Stomach smooth muscle (tissue), 2 donors: ENCODE measurements around the gene DTX3.
A peak's percentile ranks its signal among the peaks of the same experiment; 100 is the strongest.

Experiments
- H3K27ac ChIP-seq: one replicate; pipeline ENCODE4 v1.7.0; 2013; ENCODE audit warnings: mild to moderate bottlenecking, low read length, inconsistent platforms
- H3K27me3 ChIP-seq, 2 donors: one replicate each; pipeline ENCODE4 v1.7.0; 2013; ENCODE audit warnings: low read length in 2 of 2; ENCODE audit not compliant: insufficient read depth in 2 of 2, control insufficient read depth in 1 of 2
- H3K36me3 ChIP-seq, 2 donors: one replicate each; pipeline ENCODE4 v1.7.0; 2013; ENCODE audit warnings: low read length in 2 of 2; ENCODE audit not compliant: control insufficient read depth in 2 of 2, insufficient read depth in 2 of 2
- H3K4me1 ChIP-seq: one replicate; pipeline ENCODE4 v1.7.0; 2013; ENCODE audit warnings: low read length; ENCODE audit not compliant: control insufficient read depth, insufficient read depth
- H3K4me3 ChIP-seq, 2 donors: one replicate each; pipeline ENCODE4 v1.7.0; 2013; ENCODE audit warnings: low read length in 2 of 2
- H3K9ac ChIP-seq, 2 donors: one replicate each; pipeline ENCODE4 v1.7.0; 2013; ENCODE audit warnings: low read length in 2 of 2, mild to moderate bottlenecking in 1 of 2
- H3K9me3 ChIP-seq, 2 donors: one replicate each; pipeline ENCODE4 v1.7.0; 2013; ENCODE audit warnings: low read length in 2 of 2; ENCODE audit not compliant: control insufficient read depth in 2 of 2
- donor health status: healthy.
- donor health status: Pancreatic carcinoma.

The DTX3 gene

DNA sequence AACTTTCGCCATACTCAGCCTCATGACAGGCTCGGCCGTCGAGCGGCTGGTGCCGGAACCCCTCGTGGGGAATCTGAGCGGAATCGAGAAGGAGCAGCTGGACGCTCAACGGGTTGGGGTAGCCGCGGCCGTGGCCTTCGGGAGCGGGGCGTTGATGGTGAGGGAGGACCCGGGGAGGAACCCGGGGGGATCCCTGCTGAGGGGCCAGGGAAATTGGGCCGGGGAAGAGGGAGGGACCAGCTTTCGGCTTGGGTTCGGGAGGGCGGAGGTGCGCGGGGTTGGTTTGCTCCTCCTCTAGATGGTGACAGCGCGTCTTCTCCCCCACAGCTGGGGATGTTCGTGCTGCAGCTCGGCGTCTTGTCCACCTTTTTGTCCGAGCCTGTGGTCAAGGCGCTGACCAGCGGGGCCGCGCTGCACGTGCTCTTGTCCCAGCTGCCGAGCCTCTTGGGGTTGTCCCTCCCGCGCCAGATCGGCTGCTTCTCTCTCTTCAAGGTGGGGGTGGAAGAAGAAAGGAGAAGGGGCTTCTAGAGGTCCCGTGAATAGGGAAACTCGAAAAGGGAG, 16.4 kb downstream of the DTX3 start:
- H3K9me3 ChIP-seq = no peaks in the 10 kb centered on the region
- peak overlapping the region; percentile 53 to 70 for H3K4me3 ChIP-seq
- no peak overlapping the region for H3K27ac ChIP-seq
- peaks cover 8% of the 10 kb centered on the region for H3K4me1 ChIP-seq
- H3K9ac ChIP-seq = no peak overlapping the region
- H3K36me3 ChIP-seq = peaks cover 15 to 22% of the 10 kb centered on the region in 2 donors
- H3K27me3 ChIP-seq = peaks cover 9 to 10% of the 10 kb centered on the region in 2 donors

DNA sequence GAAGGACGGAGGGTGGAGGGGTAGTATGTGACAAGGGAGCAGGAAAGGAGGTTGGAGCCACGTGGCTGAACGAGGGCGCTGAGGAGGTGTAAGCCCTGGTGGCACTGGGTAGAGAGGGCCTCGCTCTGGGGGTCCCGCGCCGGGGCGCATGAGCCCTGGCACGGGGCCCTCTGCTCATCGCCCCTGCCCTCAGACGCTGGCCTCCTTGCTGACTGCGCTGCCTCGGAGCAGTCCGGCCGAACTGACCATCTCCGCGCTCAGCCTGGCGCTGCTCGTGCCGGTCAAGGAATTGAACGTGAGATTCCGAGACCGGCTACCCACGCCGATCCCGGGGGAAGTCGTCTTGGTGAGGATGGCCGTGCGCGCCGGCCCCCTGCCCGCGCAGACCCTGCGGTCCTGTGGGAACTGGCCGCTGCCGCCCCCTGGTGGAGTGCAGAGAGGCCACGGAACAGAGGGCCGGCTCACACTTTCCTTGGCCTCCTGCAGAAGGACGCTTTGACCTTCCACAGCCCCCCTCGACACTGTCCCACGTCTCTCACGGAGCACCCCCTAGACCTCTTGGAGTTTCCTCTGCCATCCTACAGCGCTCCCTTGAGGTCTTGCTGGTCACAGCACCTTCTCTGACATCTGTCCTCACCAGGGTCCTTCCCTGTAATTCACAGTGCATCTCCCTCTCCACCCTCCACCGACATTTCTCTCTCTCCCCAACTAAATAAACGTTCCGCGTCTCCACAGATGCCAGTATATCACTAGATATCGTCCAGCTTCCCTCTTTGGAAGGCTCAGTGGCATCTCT, 17.1 kb downstream of the DTX3 start:
- Histone ChIP-seq H3K27ac (no peak overlapping the region), H3K9ac (peak overlapping the region in 1 of 2 donors; percentile 21), H3K4me1 (peaks cover 8% of the 10 kb centered on the region), H3K36me3 (peaks cover 10 to 15% of the 10 kb centered on the region in 2 donors), H3K27me3 (peaks cover 12 to 15% of the 10 kb centered on the region in 2 donors), H3K9me3 (no peaks in the 10 kb centered on the region), H3K4me3 (peak overlapping the region; percentile 53 to 70)

DNA sequence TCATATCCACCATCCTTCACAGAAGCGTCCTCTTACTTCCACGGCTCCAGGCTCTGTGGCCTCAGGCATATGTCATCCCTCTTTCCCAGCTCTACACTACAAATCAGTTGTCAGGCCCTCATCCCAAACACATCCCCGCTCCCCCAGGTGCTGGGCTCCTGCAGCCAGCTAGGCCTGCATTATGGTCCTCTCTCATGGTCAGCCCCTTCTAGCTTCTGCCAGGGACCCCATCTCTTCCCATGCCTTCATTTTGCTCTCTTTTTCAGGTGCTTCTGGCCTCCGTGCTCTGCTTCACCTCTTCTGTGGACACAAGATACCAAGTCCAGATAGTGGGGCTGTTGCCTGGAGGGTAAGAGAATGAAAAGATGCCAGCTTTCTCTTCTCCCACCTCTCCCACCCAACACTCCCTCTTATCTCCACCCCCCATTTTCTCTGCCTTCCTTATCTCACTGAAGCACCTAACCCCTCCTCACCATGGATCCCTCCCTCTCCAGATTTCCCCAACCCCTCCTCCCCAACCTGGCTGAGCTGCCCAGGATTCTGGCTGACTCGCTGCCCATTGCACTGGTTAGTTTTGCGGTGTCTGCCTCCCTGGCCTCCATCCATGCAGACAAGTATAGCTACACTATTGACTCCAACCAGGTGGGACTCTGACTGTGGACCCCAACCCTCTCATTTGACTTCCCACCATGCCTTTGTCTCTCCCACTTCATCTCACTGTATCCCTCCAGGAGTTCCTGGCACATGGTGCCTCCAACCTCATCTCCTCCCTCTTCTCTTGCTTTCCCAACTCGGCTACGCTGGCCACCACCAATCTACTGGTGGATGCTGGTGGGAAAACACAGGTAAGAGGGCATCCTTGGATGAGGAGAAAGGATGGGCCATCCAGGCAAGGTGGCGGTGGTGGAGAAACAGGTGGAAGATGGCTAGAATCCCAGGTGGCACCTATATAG, 17.9 kb downstream of the DTX3 start:
- Histone ChIP-seq H3K4me1 (peaks cover 10% of the 10 kb centered on the region), H3K27ac (no peak overlapping the region), H3K9me3 (no peaks in the 10 kb centered on the region), H3K36me3 (peaks cover 7 to 12% of the 10 kb centered on the region in 2 donors), H3K4me3 (no peak overlapping the region), H3K9ac (no peak overlapping the region), H3K27me3 (peaks cover 12 to 18% of the 10 kb centered on the region in 2 donors)

DNA sequence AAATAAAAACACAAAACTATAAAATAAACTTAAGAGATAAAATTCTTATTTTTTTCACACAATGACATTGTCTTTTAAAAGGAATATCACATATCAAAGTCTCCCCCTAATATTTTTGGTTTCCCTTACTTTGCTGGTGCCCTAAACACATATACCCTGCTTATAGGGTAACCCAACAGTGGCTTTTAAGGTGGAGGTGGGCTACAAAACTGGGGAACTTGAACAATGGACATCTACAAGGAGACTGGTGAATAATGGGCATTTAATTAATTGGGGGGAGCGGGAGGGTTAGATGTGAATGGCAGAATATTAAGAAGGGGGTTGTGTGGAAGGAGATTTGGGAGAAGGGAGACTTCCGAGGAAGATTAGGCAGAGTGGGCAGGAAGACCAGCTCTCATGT, 18.8 kb downstream of the DTX3 start:
- Histone ChIP-seq H3K9ac (no peak overlapping the region), H3K4me1 (peaks cover 13% of the 10 kb centered on the region), H3K36me3 (peaks cover 6 to 8% of the 10 kb centered on the region in 2 donors), H3K9me3 (no peaks in the 10 kb centered on the region), H3K27me3 (peaks cover 18 to 22% of the 10 kb centered on the region in 2 donors), H3K4me3 (no peak overlapping the region), H3K27ac (no peak overlapping the region)

DNA sequence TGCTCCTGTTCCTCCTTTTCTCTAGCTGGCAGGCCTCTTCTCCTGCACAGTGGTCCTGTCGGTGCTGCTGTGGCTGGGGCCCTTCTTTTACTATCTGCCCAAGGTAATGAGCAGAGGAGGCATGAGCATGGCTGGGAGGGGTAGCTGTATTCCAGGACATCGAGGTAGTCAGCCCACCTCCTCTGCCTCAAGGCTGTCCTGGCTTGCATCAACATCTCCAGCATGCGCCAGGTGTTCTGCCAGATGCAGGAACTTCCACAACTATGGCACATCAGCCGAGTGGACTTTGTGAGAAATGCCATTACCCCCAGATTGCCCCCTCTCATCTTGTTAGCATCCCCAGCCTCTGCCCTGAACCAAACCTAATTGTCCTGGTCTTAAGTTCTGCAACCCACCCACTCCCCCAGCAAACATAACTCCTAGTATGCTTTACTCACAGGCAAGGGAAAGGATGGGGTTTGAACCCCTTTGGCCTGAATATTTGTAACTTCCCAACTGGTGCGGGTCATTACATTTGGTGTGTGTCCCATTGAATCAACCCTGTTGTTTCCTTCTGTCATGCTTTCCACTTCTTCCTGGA, 19.3 kb downstream of the DTX3 start:
- no peak overlapping the region for H3K4me3 ChIP-seq
- H3K9me3 ChIP-seq = no peaks in the 10 kb centered on the region
- H3K9ac ChIP-seq = no peak overlapping the region
- peaks cover 13% of the 10 kb centered on the region for H3K4me1 ChIP-seq
- H3K27me3 ChIP-seq = peaks cover 22% of the 10 kb centered on the region in 2 donors
- no peak overlapping the region for H3K27ac ChIP-seq
- peaks cover 6 to 8% of the 10 kb centered on the region in 2 donors for H3K36me3 ChIP-seq

DNA sequence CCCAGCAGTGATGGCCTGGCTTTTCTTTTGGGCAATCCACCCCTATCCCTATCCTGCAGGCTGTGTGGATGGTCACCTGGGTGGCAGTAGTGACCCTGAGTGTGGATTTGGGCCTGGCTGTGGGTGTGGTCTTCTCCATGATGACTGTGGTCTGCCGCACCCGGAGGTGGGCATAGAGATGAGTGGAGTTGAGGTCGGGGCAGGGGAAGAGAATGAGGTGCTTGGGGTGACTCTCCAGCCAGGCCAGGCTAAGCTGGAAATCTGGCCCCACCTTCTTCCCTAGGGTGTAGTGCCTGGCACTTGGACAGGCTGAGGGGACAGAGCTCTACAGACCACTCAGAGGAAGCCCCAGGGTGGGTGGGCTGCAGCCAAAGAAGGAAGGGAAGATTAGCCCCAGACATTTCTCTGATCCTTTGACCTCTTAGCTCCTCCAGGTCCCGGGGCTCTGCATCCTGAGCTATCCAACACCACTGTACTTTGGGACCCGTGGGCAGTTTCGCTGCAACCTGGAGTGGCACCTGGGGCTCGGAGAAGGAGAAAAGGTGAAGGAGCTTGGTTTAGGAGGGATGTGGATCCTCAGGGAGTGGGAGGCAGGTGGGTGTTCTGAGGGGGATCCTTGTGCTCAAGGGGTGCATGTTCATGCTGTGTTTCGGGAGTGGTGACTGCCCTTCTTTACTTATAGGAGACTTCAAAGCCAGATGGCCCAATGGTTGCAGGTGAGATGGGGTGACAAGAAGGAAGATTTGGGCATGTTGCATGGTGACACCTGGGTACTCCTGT, 20.0 kb downstream of the DTX3 start:
- Histone ChIP-seq H3K36me3 (peaks cover 6 to 8% of the 10 kb centered on the region in 2 donors), H3K9ac (no peak overlapping the region), H3K27me3 (peaks cover 22 to 25% of the 10 kb centered on the region in 2 donors), H3K27ac (no peak overlapping the region), H3K4me3 (no peak overlapping the region), H3K9me3 (no peaks in the 10 kb centered on the region), H3K4me1 (peaks cover 13% of the 10 kb centered on the region)

DNA sequence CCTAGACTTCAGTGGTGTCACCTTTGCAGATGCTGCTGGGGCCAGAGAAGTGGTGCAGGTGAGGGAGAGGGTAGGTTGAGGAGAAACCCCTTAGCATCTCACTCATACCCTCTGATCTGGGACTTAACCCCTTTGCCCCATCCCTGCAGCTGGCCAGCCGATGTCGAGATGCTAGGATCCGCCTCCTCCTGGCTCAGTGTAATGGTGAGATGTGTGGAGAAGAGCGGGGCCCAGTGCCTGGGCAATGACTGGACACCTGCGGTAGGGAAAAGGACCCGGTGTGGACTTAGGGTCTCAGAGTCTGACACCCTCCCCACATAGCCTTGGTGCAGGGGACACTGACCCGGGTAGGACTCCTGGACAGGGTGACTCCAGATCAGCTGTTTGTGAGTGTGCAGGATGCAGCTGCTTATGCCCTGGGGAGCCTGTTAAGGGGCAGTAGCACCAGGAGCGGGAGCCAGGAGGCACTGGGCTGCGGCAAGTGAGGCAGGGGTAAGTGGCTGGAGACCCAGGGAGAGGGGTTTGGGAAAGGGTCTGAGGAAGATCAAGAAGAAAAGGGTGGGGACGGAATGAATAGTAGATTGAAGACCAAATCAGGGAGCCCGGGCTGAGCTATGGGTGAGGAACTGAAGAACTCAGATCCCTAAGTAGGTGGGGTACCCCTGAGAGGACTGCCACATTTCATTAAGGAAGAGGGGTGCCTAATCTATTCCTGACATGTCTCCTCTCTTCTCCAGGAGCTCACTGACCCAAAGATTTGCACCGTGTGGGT, 20.8 kb downstream of the DTX3 start:
- Histone ChIP-seq H3K9me3 (no peaks in the 10 kb centered on the region), H3K36me3 (peaks cover 6 to 8% of the 10 kb centered on the region in 2 donors), H3K27me3 (peaks cover 22 to 26% of the 10 kb centered on the region in 2 donors), H3K4me3 (no peak overlapping the region), H3K9ac (no peak overlapping the region), H3K4me1 (peaks cover 15% of the 10 kb centered on the region), H3K27ac (no peak overlapping the region)

DNA sequence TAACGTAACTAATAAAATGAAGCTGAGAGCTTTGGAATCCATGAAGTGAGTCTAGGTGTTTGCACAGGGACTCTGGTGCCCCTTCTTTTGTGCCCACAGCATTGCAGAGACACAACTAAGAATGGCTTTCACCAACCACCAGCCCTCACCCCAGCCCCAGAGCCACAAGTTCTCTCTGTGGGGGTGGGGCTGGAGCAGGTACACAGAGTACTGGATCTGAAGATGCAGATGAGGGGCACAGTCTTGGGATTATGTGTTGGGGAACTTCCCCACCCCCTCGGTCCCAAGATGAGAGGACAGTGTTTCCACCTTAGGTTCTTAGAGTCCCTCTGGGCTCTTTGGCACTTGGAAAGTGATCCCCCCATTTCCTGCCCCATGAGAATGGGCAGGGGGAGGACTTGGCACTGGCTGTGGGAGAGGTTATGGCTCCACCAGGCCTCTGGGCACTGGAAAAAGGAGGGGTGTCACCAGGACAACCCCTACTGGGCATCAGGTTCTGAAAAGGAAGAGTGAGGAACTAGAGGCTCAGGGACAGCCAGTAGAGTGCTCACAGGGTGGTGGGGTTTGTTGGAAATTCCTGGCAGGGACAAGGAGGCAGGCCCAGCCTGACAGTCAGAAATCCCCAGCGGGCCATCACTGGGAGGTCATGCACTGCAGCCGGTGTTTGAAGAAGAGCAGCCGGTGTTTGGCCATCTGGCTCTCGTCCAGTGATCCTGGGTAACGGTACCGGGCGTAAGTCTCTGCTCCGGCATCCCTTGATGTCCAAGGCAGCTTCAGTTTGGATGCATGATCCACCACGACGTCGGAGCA, 21.7 kb downstream of the DTX3 start:
- Histone ChIP-seq H3K27ac (no peak overlapping the region), H3K27me3 (peaks cover 30 to 31% of the 10 kb centered on the region in 2 donors)

DNA sequence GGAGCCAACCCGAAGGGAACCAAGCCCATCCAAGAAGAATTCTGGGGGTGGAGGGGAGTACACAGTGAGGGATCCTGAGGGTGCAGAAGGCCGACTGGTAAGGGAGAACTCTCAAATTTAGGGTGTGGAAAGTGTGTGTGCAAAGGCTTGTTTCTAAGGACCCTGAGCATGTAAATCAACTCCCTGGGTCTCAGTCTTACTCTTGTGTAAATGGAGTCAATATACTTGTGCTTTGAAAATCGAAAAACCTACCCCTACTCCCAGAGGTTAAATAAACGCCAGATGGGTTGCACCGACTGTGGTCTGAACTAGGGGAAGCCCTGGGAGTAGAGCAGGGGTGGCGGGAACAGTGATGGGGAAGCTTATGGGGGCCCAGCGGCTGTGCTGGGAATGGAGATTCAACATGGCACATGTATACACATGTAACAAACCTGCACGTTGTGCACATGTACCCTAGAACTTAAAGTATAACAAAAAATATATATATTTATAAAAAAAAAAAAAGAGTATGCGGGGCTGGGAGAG, 22.4 kb downstream of the DTX3 start:
- Histone ChIP-seq H3K27me3 (peaks cover 35 to 38% of the 10 kb centered on the region in 2 donors), H3K9me3 (no peaks in the 10 kb centered on the region), H3K4me1 (peaks cover 11% of the 10 kb centered on the region), H3K36me3 (peaks cover 6 to 8% of the 10 kb centered on the region in 2 donors), H3K27ac (no peak overlapping the region), H3K9ac (no peak overlapping the region), H3K4me3 (no peak overlapping the region)

More for the DNA sequence above, 21.7 kb downstream of the DTX3 start:
- peaks cover 6 to 8% of the 10 kb centered on the region in 2 donors for H3K36me3 ChIP-seq
- no peak overlapping the region for H3K9ac ChIP-seq
- H3K4me3 ChIP-seq = no peak overlapping the region
- no peaks in the 10 kb centered on the region for H3K9me3 ChIP-seq
- peaks cover 11% of the 10 kb centered on the region for H3K4me1 ChIP-seq
